Nephron progenitor cell (in vitro differentiated cells): ENCODE measurements around the gene FAR2.

Source experiments
- DNase-seq: peaks from one replicate; pipeline ENCODE4 v3.0.0; 2021
- H3K27ac Mint-ChIP-seq: 2 replicates; pipeline ENCODE4 v1.8.0; 2021; ENCODE audit warnings: mild to moderate bottlenecking, moderate library complexity, mixed read lengths
- H3K27me3 Mint-ChIP-seq: 2 replicates; pipeline ENCODE4 v1.8.0; 2021; ENCODE audit warnings: mild to moderate bottlenecking, low read depth, mixed read lengths; ENCODE audit not compliant: poor library complexity
- H3K36me3 Mint-ChIP-seq: 2 replicates; pipeline ENCODE4 v1.8.0; 2021; ENCODE audit warnings: low read depth, mixed read lengths
- H3K4me1 Mint-ChIP-seq: 2 replicates; pipeline ENCODE4 v1.8.0; 2021; ENCODE audit warnings: mixed read lengths
- H3K4me3 Mint-ChIP-seq: 2 replicates; pipeline ENCODE4 v1.8.0; 2021; ENCODE audit warnings: mild to moderate bottlenecking, moderate library complexity, mixed read lengths
- H3K9me3 Mint-ChIP-seq: 2 replicates; pipeline ENCODE4 v1.8.0; 2021; ENCODE audit warnings: mild to moderate bottlenecking, moderate library complexity, mixed read lengths
- CTCF ChIP-seq: fragments of 200-600 bp; sonication (generic); IDR thresholded peaks from 2 replicates; pipeline ENCODE4 v1.5.0; 2021; ENCODE audit warnings: antibody characterized with exemption

FAR2 gene

GRCh38 chr12:29187756-29188155 lies 38.7 kb downstream of the FAR2 start:
- Mint-ChIP-seq H3K36me3 (no peaks in the 10 kb centered on the region), H3K4me1 (no peaks in the 10 kb centered on the region), H3K27me3 (peaks cover 3% of the 10 kb centered on the region), H3K4me3 (no peak overlapping the region), H3K27ac (no peak overlapping the region), H3K9me3 (peaks cover 6% of the 10 kb centered on the region)
- no peak for TF ChIP-seq CTCF
- no peak for DNase-seq

GRCh38 chr12:29191267-29191850 lies 42.3 kb downstream of the FAR2 start:
- no peak for DNase-seq
- Mint-ChIP-seq H3K36me3 (no peaks in the 10 kb centered on the region), H3K9me3 (no peaks in the 10 kb centered on the region), H3K4me1 (no peaks in the 10 kb centered on the region), H3K27ac (no peak overlapping the region), H3K4me3 (no peak overlapping the region), H3K27me3 (no peaks in the 10 kb centered on the region)
- no peak for TF ChIP-seq CTCF

GRCh38 chr12:29198901-29199300 lies 49.8 kb downstream of the FAR2 start:
- peaks cover 19% of the 10 kb centered on the region for H3K9me3 Mint-ChIP-seq
- H3K4me1 Mint-ChIP-seq, result no peaks in the 10 kb centered on the region
- DNase-seq, result no peak
- no peaks in the 10 kb centered on the region for H3K27me3 Mint-ChIP-seq
- peaks cover 7% of the 10 kb centered on the region for H3K36me3 Mint-ChIP-seq
- no peak for TF ChIP-seq CTCF
- no peak overlapping the region for H3K27ac Mint-ChIP-seq
- no peak overlapping the region for H3K4me3 Mint-ChIP-seq

GRCh38 chr12:29200586-29200985 lies 51.5 kb downstream of the FAR2 start:
- Mint-ChIP-seq H3K27ac (no peak overlapping the region), H3K9me3 (peaks cover 19% of the 10 kb centered on the region), H3K4me3 (no peak overlapping the region), H3K36me3 (peaks cover 7% of the 10 kb centered on the region), H3K27me3 (no peaks in the 10 kb centered on the region), H3K4me1 (no peaks in the 10 kb centered on the region)
- TF ChIP-seq CTCF, result no peak
- DNase-seq, result no peak

- Mint-ChIP-seq H3K36me3 (peaks cover 7% of the 10 kb centered on the region), H3K27me3 (no peaks in the 10 kb centered on the region)
Measured at GRCh38 chr12:29201296-29201695, 52.2 kb downstream of the FAR2 start.

More at GRCh38 chr12:29201296-29201695, 52.2 kb downstream of the FAR2 start:
- peaks cover 19% of the 10 kb centered on the region for H3K9me3 Mint-ChIP-seq
- no peaks in the 10 kb centered on the region for H3K4me1 Mint-ChIP-seq
- H3K4me3 Mint-ChIP-seq, result no peak overlapping the region
- no peak for DNase-seq
- H3K27ac Mint-ChIP-seq, result no peak overlapping the region
- no peak for TF ChIP-seq CTCF
